ENCODE measurements around the gene RAB33B.

The RAB33B gene

GRCh38 chr4:139508581-139509237 is 54.8 kb downstream of the RAB33B start:
- no peak for DNase-seq (ENCODE audit: low read depth in 2 of 2)

GRCh38 chr4:139509727-139510410 is 55.9 kb downstream of the RAB33B start:
- no peak for DNase-seq (ENCODE audit: low read depth in 2 of 2)

GRCh38 chr4:139511320-139511719 is 57.4 kb downstream of the RAB33B start:
- DNase-seq (ENCODE audit: low read depth in 2 of 2) = no peak

- no peak for DNase-seq (ENCODE audit: low read depth in 2 of 2)
Observed at GRCh38 chr4:139514382-139515059, 60.6 kb downstream of the RAB33B start.

DNA sequence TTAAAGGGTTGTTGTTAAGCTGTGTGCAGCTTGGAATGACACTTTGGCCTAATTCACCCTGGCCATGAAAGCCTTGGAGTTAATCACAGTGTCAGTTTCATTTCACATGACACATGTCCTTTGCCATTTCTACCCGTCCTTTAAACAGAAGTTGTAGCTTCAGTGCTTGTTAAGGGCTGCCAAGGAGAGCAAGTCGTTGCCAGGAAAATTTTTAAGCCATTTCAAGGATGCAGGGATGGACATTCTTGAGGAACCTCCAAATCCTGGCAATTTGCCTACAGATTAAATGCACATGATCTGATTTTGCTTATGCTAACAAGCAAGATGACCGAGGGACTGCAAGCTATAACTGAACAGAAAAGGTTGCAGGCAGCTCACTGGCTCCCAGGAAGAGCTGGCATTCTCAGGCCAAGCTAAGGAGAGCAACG is 61.6 kb downstream of the RAB33B start:
- no peak for DNase-seq (ENCODE audit: low read depth in 2 of 2)

- no peak for DNase-seq (ENCODE audit: low read depth in 2 of 2)
Observed at GRCh38 chr4:139521754-139522401, 68.0 kb downstream of the RAB33B start.

GRCh38 chr4:139522457-139522856 is 68.5 kb downstream of the RAB33B start:
- DNase-seq (ENCODE audit: low read depth in 2 of 2) = no peak

GRCh38 chr4:139523076-139523475 is 69.2 kb downstream of the RAB33B start:
- no peak for DNase-seq (ENCODE audit: low read depth in 2 of 2)

DNA sequence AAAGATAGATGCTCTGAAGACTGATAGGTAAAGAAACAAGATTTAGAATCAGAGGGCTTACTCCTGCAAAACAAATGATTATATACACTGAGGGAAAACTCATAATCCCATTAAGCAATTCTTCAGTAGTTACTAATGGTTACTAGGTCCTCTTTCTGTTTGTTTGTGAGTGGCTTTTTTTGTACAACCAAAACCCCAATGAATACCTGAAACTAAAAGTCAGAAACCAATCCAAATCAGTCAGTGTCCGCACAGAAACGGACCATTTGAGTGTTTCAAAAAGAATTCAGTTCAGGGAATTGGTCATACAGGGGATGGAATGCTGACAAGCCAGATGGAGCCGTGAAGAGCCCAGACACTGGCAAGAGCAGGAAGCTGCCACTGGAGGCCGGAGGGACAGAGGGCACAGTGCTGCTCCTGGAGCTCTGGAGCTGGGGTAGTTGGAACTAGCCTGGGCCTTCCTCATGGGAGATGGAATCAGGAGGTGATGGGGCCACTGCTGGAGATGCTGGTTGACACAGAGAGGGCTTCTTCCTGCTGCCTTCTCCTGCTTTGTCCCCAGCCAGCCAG is 70.2 kb downstream of the RAB33B start:
- DNase-seq (ENCODE audit: low read depth in 2 of 2) = no peak

GRCh38 chr4:139525414-139525813 is 71.5 kb downstream of the RAB33B start:
- no peak for DNase-seq (ENCODE audit: low read depth in 2 of 2)

All from stimulated activated CD4-positive, alpha-beta T cell treated with anti-CD3 and anti-CD28 coated beads, Interleukin-1b, Interleukin-23, amount 100 ng/mL, for 4 hours (primary cell).